ENCODE data around the gene SRCIN1. TPM values are rescaled to one million over a fixed set of nuclear protein-coding genes. Genes with fewer than 3 reads are reported as not detected.

The SRCIN1 gene
- total and polyA plus RNA-seq, 4 donors = 0.05 to 5.3 (median 2.7) TPM

GRCh38 chr17:38556239-38556638 is 49.5 kb downstream of the SRCIN1 start (continued):
- no peak for TF ChIP-seq REST (IDR thresholded peaks at IDR 0.05)

GRCh38 chr17:38554430-38555350 is 51.1 kb downstream of the SRCIN1 start:
- no peak overlapping the region for H3K27ac ChIP-seq (ENCODE audit: low read depth in 1 of 2, low read length in 2 of 2)
- H3K4me1 ChIP-seq (ENCODE audit: control insufficient read depth in 4 of 4, insufficient read depth in 4 of 4, low read length in 3 of 4) = peaks cover 9 to 27% (median 22%) of the 10 kb centered on the region in 4 donors
- H3K4me3 ChIP-seq (ENCODE audit: low read depth in 1 of 3, low read length in 3 of 3) = no peak overlapping the region
- no peak for DNase-seq (ENCODE audit: low spot score)
- TF ChIP-seq ZBTB33 (IDR thresholded peaks at IDR 0.05) (no peak), CTCF (IDR thresholded peaks at IDR 0.05; ENCODE audit: low read depth, low read length, missing input control) (no peak), ATF3 (IDR thresholded peaks at IDR 0.05) (no peak), NR2F2 (IDR thresholded peaks at IDR 0.05) (no peak), TAF1 (conservative IDR thresholded peaks at IDR 0.05) (no peak), MAX (IDR thresholded peaks at IDR 0.05) (no peak), FOXA1 (IDR thresholded peaks at IDR 0.05) (no peak), GABPA (IDR thresholded peaks at IDR 0.05 in 1 of 2, conservative IDR thresholded peaks at IDR 0.05 in 1 of 2) (no peak), RXRA (IDR thresholded peaks at IDR 0.05) (no peak), FOXA2 (IDR thresholded peaks at IDR 0.05) (no peak), HNF4G (IDR thresholded peaks at IDR 0.05) (no peak), RAD21 (IDR thresholded peaks at IDR 0.05) (no peak)
- H3K27me3 ChIP-seq (ENCODE audit: control insufficient read depth in 4 of 4, insufficient read depth in 4 of 4, low read length in 3 of 4) = no peaks in the 10 kb centered on the region
- H3K9ac ChIP-seq (ENCODE audit: low read depth in 1 of 2, low read length in 2 of 2) = no peak overlapping the region
- H3K36me3 ChIP-seq (ENCODE audit: control insufficient read depth in 4 of 4, insufficient read depth in 3 of 4, low read depth in 1 of 4, low read length in 3 of 4) = peaks cover 0 to 4% (median 0%) of the 10 kb centered on the region in 4 donors
- H3K9me3 ChIP-seq (ENCODE audit: control insufficient read depth in 4 of 4, low read length in 3 of 4) = no peaks in the 10 kb centered on the region
- 80% methylated on average over 8 of the region's 8 CpGs for WGBS
